ENCODE results near the gene NXPH3. TPM values are rescaled to one million over a fixed set of nuclear protein-coding genes. Genes with fewer than 3 reads are reported as not detected.

NXPH3 gene
- 1 to 10 TPM in 1 of 8 experiments, under 1 TPM in 7; 0.16 to 1.3 (median 0.39) TPM for total RNA-seq

DNA sequence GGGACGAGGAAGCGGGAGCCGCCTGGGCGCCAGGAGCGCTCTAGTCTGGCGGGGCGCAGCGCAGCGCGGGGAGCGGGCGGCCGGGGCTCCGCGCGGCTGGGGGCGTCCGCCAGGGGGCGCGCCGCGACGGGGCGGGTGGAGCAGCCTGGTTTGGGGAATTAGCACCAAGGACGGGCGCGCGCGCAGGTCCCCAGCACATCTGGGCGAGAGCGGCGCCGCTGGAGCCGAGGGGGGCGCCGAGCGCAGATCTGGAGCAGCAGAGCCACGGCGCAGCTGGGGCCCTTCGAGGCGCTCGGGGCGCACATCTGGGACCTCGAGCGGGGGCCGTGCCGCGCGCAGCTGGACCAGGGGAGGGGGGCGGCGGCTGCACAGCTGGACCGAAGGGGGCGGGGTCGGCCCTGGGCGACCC lies at the start of gene NXPH3:
Gene NXPH3, plus strand, starts transcription at position 193 of the 409 bp plus-strand sequence. CDS start 349 bp downstream, outside the sequence.
- in situ Hi-C loops (cut with MboI; ENCODE audit: low pct_unique_long_range_greater_than_20kb in 2 of 9, low sequenced_read_pairs in 9 of 9, unreplicated experiment in 9 of 9), result loop anchor here in 4 of 9 experiments (10.0 kb wide), 3 partner anchors 109 to 419 kb away; partner anchors contain the start of gene DLX3 (in 1 of the 4)
- Histone ChIP-seq H3K27ac (no peak within 1 kb of the TSS), H3K4me1 (replicated peaks in 1 of 2) (peaks cover 0 to 4% of the 10 kb centered on the region in 2 donors), H3K4me3 (peak within 1 kb of the TSS; percentile 34 to 48 (median 39))
- peak; percentile 28 to 71 (median 41) for ATAC-seq (replicated peaks in 6 of 8)
- WGBS, 10 experiments, result no CpG with 5 or more reads among the region's 55 CpGs

- no peak overlapping the region for H3K4me3 ChIP-seq
- peaks cover 5 to 6% of the 10 kb centered on the region in 2 donors for H3K4me1 ChIP-seq (replicated peaks in 1 of 2)
- 30% methylated on average over 2 of the region's 11 CpGs; no CpG with 5 or more reads in 9 of the 10 experiments for WGBS, 10 experiments
- no peak for ATAC-seq (replicated peaks in 6 of 8)
- no peak overlapping the region for H3K27ac ChIP-seq
- in situ Hi-C loops (cut with MboI; ENCODE audit: low pct_unique_long_range_greater_than_20kb in 2 of 9, low sequenced_read_pairs in 9 of 9, unreplicated experiment in 9 of 9), result no loop called here
Observed at GRCh38 chr17:49527927-49528651, 47.6 kb upstream of the NXPH3 start.

- 14 to 93% (median 78%) methylated on average over 1 to 3 of the region's 3 CpGs; no CpG with 5 or more reads in 2 of the 10 experiments for WGBS, 10 experiments
- Histone ChIP-seq H3K27ac (no peak overlapping the region), H3K4me1 (replicated peaks in 1 of 2) (peaks cover 5 to 6% of the 10 kb centered on the region in 2 donors), H3K4me3 (no peak overlapping the region)
- in situ Hi-C loops (cut with MboI; ENCODE audit: low pct_unique_long_range_greater_than_20kb in 2 of 9, low sequenced_read_pairs in 9 of 9, unreplicated experiment in 9 of 9), result no loop called here
- no peak for ATAC-seq (replicated peaks in 6 of 8)
Observed at GRCh38 chr17:49528966-49529365, 46.7 kb upstream of the NXPH3 start.

- no peak overlapping the region for H3K4me3 ChIP-seq
- WGBS, 10 experiments, result 67 to 100% (median 97%) methylated on average over 1 of the region's 1 CpG; no CpG with 5 or more reads in 2 of the 10 experiments
- H3K27ac ChIP-seq, result no peak overlapping the region
- H3K4me1 ChIP-seq (replicated peaks in 1 of 2), result peaks cover 5 to 6% of the 10 kb centered on the region in 2 donors
- in situ Hi-C loops (cut with MboI; ENCODE audit: low pct_unique_long_range_greater_than_20kb in 2 of 9, low sequenced_read_pairs in 9 of 9, unreplicated experiment in 9 of 9), result no loop called here
- ATAC-seq (replicated peaks in 6 of 8), result no peak
Observed at GRCh38 chr17:49530118-49530517, 45.6 kb upstream of the NXPH3 start.

DNA sequence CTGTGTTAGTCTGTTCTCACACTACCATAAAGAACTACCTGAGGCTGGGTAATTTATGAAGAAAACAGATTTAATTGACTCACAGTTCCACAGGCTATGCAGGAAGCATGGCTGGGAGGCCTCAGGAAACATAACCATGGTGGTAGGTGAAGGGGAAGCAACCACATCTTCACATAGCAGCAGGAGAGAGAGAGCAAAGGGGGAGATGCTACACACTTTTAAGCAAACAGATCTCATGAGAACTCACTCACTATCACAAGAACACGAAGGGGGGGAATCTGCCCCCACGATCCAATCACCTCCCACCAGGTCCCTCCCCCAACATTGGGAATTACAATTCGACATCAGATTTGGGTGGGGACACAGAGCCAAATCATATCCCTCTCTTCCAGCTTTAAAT lies 31.8 kb upstream of the NXPH3 start:
- ATAC-seq (replicated peaks in 6 of 8), result no peak
- WGBS, 10 experiments, result 40 to 100% (median 90%) methylated on average over 1 to 2 of the region's 3 CpGs; no CpG with 5 or more reads in 5 of the 10 experiments
- Histone ChIP-seq H3K4me3 (no peak overlapping the region), H3K27ac (no peak overlapping the region), H3K4me1 (replicated peaks in 1 of 2) (peaks cover 3 to 5% of the 10 kb centered on the region in 2 donors)
- in situ Hi-C loops (cut with MboI; ENCODE audit: low pct_unique_long_range_greater_than_20kb in 2 of 9, low sequenced_read_pairs in 9 of 9, unreplicated experiment in 9 of 9), result no loop called here

GRCh38 chr17:49545007-49545660 lies 30.5 kb upstream of the NXPH3 start:
- Histone ChIP-seq H3K27ac (no peak overlapping the region), H3K4me3 (no peak overlapping the region), H3K4me1 (replicated peaks in 1 of 2) (peaks cover 3 to 5% of the 10 kb centered on the region in 2 donors)
- no peak for ATAC-seq (replicated peaks in 6 of 8)
- in situ Hi-C loops (cut with MboI; ENCODE audit: low pct_unique_long_range_greater_than_20kb in 2 of 9, low sequenced_read_pairs in 9 of 9, unreplicated experiment in 9 of 9), result no loop called here
- WGBS, 10 experiments, result no CpG with 5 or more reads among the region's 8 CpGs

DNA sequence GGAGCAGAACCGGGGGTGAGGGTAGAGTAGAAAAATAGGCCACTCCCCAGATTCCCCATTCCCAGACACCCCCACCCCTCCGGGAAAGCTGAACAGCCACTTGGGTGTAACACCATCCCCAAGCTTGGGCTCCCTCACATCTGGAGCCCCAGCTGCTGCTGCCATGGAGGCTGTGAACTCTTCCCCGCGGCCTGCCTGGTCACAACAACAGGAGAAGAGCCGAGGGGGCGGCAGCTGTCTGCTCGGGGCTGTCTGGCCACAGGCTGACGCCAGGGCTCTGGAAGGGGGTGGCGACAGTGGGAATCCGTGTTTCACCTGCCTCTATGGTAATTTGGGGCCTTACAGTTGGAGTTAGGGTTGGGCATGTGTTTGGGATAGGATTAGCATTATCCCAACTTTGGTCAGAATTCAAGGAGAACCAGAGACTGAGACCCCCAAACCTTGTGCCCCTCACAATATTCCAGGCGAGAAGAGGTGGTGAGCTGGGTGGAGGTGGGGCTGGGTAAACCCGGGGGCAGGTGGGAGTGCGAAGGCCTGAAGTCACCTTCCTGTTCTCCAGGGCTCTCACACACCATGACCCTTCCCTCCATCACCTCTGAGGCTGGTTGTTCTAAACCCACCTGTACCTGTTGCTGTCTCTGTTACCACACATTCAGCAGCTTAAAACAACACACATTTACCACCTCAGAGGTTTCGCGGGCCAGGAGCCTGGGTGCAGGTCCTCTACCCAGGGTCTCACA lies 29.7 kb upstream of the NXPH3 start:
- no peak overlapping the region for H3K27ac ChIP-seq
- no peak for ATAC-seq (replicated peaks in 6 of 8)
- WGBS, 10 experiments, result 58 to 86% methylated on average over 1 to 4 of the region's 15 CpGs; no CpG with 5 or more reads in 8 of the 10 experiments
- in situ Hi-C loops (cut with MboI; ENCODE audit: low pct_unique_long_range_greater_than_20kb in 2 of 9, low sequenced_read_pairs in 9 of 9, unreplicated experiment in 9 of 9), result no loop called here
- peaks cover 3 to 5% of the 10 kb centered on the region in 2 donors for H3K4me1 ChIP-seq (replicated peaks in 1 of 2)
- no peak overlapping the region for H3K4me3 ChIP-seq

GRCh38 chr17:49546546-49547535 lies 28.8 kb upstream of the NXPH3 start:
- H3K27ac ChIP-seq, result no peak overlapping the region
- no peak overlapping the region for H3K4me3 ChIP-seq
- H3K4me1 ChIP-seq (replicated peaks in 1 of 2), result peaks cover 3 to 5% of the 10 kb centered on the region in 2 donors
- ATAC-seq (replicated peaks in 6 of 8), result no peak
- in situ Hi-C loops (cut with MboI; ENCODE audit: low pct_unique_long_range_greater_than_20kb in 2 of 9, low sequenced_read_pairs in 9 of 9, unreplicated experiment in 9 of 9), result no loop called here
- 60 to 90% (median 83%) methylated on average over 1 to 7 of the region's 18 CpGs; no CpG with 5 or more reads in 6 of the 10 experiments for WGBS, 10 experiments

GRCh38 chr17:49547566-49547965 lies 28.1 kb upstream of the NXPH3 start:
- in situ Hi-C loops (cut with MboI; ENCODE audit: low pct_unique_long_range_greater_than_20kb in 2 of 9, low sequenced_read_pairs in 9 of 9, unreplicated experiment in 9 of 9), result no loop called here
- ATAC-seq (replicated peaks in 6 of 8), result no peak
- Histone ChIP-seq H3K4me1 (replicated peaks in 1 of 2) (peaks cover 3 to 5% of the 10 kb centered on the region in 2 donors), H3K4me3 (no peak overlapping the region), H3K27ac (no peak overlapping the region)
- 45 to 100% (median 80%) methylated on average over 2 to 6 of the region's 9 CpGs; no CpG with 5 or more reads in 5 of the 10 experiments for WGBS, 10 experiments

DNA sequence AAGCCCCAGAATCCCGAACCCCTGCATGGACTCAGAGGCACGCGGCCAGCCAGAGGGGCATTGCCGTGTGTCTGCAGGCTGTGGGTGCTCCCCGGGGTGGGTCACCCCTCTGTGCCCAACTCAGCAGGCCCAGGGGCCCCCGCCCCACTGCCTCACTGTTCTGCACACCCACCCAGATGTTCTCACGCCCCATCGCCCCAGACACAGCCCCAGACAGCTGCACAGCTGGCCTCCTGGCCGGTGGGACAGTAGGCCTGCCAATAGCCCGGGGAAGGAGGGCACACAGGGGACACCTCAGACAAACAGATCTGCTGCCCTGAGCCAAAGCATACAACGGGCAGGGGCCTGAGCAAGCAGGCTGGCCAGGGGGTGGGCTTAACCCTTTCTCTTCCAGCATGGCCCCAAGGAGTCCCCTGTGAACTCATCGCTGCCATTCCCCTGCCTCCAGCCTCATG lies 27.6 kb upstream of the NXPH3 start:
- Histone ChIP-seq H3K4me1 (replicated peaks in 1 of 2) (peaks cover 3 to 5% of the 10 kb centered on the region in 2 donors), H3K27ac (no peak overlapping the region), H3K4me3 (no peak overlapping the region)
- WGBS, 10 experiments, result 0 to 100% (median 55%) methylated on average over 1 to 4 of the region's 12 CpGs; no CpG with 5 or more reads in 7 of the 10 experiments
- ATAC-seq (replicated peaks in 6 of 8), result peak in 1 of 8 experiments; percentile 22
- in situ Hi-C loops (cut with MboI; ENCODE audit: low pct_unique_long_range_greater_than_20kb in 2 of 9, low sequenced_read_pairs in 9 of 9, unreplicated experiment in 9 of 9), result no loop called here

DNA sequence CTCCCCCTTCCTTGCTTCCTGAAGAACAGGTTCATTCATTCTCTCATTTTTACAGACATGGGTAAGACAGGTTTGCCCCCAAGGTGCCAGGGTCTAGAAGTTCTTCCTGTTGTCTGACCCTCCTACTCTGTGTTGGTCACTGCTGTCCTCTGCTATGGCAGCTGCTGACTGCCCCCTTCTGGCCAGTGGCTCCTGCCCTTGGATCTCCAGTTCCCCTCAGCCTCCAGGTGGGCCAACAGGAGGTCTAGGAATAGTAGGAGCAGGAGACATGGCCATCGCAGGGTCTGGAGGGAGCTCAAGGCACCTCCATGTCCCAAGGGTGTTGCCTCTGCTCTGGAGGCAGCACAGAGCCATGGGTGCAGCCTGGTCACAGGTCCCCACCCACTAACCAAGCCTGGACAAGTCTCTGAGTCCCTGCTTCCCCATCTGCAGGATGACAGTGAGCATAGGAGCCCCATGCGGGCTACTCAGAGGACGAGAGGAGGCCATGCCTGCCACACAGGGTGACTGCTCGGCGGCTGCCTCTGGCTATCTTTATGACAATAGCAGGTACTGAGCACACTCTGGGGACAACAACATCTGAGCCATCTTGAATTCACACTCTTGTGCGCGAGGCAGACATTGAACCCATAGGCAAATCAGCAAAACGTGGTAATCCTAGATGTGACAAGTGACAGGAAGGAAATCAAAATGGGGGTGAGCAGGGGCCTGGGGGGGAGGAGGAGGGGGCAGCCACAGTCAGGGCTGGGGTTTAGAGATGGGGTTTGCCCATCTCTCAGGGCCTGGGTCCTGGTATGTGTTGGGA lies 27.0 kb upstream of the NXPH3 start:
- WGBS, 10 experiments, result 37 to 100% (median 80%) methylated on average over 1 to 4 of the region's 8 CpGs; no CpG with 5 or more reads in 5 of the 10 experiments
- in situ Hi-C loops (cut with MboI; ENCODE audit: low pct_unique_long_range_greater_than_20kb in 2 of 9, low sequenced_read_pairs in 9 of 9, unreplicated experiment in 9 of 9), result no loop called here
- Histone ChIP-seq H3K4me3 (no peak overlapping the region), H3K27ac (no peak overlapping the region), H3K4me1 (replicated peaks in 1 of 2) (peaks cover 3 to 5% of the 10 kb centered on the region in 2 donors)
- peak in 3 of 8 experiments; percentile 61 to 85 (median 77) for ATAC-seq (replicated peaks in 6 of 8)

All from motor neuron (in vitro differentiated cells).